ENCODE data around the gene NCEH1. TPM values are rescaled to one million over a fixed set of nuclear protein-coding genes. Genes with fewer than 3 reads are reported as not detected.

The NCEH1 gene
- polyA plus RNA-seq, 3 donors: 8.6 to 23.9 (median 20.7) TPM

DNA sequence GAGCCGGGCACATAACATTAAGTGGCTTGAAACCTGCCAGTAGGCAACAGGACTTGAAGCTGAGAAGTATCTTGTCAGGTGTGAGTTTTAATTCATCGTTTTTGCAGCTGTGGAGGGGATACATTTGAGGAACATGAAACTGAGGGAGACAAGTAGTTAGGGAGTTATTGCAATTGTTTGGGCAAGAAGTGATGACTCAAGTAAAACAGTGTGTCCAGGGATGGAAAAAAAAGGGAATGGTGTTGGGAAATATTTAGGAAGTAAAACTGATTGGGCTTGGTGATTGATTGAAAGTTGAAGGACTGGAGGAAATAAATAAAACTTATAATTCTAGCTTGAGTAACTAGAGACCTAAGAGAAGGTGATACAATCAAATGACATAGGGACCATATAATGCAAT, 85.5 kb downstream of the NCEH1 start:
- Mint-ChIP-seq H3K27ac (peak overlapping the region in 6 of 7 donors; percentile 0 to 55 (median 32)), H3K4me1 (peaks cover 31% of the 10 kb centered on the region), H3K27me3 (ENCODE audit: low read depth in 3 of 3) (peaks cover 0 to 8% (median 0%) of the 10 kb centered on the region in 3 donors), H3K4me3 (peak overlapping the region in 1 of 2 donors; percentile 10), H3K36me3 (peaks cover 5 to 9% of the 10 kb centered on the region in 2 donors), H3K9me3 (no peaks in the 10 kb centered on the region)
- WGBS (ENCODE audit: insufficient coverage): 42% methylated on average over 2 of the region's 2 CpGs
- peaks cover 0 to 11% of the 10 kb centered on the region in 2 donors for H3K36me3 ChIP-seq (replicated peaks in 1 of 2; ENCODE audit: control insufficient read depth in 1 of 2, insufficient read depth in 2 of 2, low read length in 2 of 2)
- no peaks in the 10 kb centered on the region for H3K27me3 ChIP-seq (ENCODE audit: control insufficient read depth in 2 of 2, insufficient read depth in 2 of 2, low read length in 2 of 2)
- peak overlapping the region; percentile 1 to 16 for H3K27ac ChIP-seq (ENCODE audit: low read depth in 1 of 2, low read length in 2 of 2)
- peaks cover 28 to 29% of the 10 kb centered on the region in 2 donors for H3K4me1 ChIP-seq (ENCODE audit: control insufficient read depth in 1 of 2, insufficient read depth in 2 of 2, low read length in 2 of 2)
- TF ChIP-seq, protein P1, sequence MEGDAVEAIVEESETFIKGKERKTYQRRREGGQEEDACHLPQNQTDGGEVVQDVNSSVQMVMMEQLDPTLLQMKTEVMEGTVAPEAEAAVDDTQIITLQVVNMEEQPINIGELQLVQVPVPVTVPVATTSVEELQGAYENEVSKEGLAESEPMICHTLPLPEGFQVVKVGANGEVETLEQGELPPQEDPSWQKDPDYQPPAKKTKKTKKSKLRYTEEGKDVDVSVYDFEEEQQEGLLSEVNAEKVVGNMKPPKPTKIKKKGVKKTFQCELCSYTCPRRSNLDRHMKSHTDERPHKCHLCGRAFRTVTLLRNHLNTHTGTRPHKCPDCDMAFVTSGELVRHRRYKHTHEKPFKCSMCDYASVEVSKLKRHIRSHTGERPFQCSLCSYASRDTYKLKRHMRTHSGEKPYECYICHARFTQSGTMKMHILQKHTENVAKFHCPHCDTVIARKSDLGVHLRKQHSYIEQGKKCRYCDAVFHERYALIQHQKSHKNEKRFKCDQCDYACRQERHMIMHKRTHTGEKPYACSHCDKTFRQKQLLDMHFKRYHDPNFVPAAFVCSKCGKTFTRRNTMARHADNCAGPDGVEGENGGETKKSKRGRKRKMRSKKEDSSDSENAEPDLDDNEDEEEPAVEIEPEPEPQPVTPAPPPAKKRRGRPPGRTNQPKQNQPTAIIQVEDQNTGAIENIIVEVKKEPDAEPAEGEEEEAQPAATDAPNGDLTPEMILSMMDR (IDR thresholded peaks at IDR 0.05): no peak
- DNase-seq: peak in 2 of 3 donors; percentile 30 to 50
- no peak overlapping the region for H3K4me3 ChIP-seq (replicated peaks in 1 of 3; ENCODE audit: low read depth in 2 of 3, low read length in 3 of 3)
- intact Hi-C loops (cut with micrococcal nuclease): no loop called here
- no peaks in the 10 kb centered on the region for H4K20me1 ChIP-seq (ENCODE audit: insufficient read depth, low read length)
- no peak overlapping the region for H2AFZ ChIP-seq (ENCODE audit: insufficient read depth, low read depth, low read length, poor library complexity, severe bottlenecking)
- H3K4me2 ChIP-seq (replicated peaks; ENCODE audit: extremely low read depth, low read length, poor library complexity, severe bottlenecking): no peak overlapping the region
- no peaks in the 10 kb centered on the region for H3K9me3 ChIP-seq (replicated peaks in 1 of 2; ENCODE audit: control insufficient read depth in 1 of 2, insufficient read depth in 1 of 2, low read length in 2 of 2)
- no peak overlapping the region for H3K9ac ChIP-seq (ENCODE audit: insufficient read depth, low read length, poor library complexity, severe bottlenecking)
- no peaks in the 10 kb centered on the region for H3K79me2 ChIP-seq (ENCODE audit: insufficient read depth, low read length)

DNA sequence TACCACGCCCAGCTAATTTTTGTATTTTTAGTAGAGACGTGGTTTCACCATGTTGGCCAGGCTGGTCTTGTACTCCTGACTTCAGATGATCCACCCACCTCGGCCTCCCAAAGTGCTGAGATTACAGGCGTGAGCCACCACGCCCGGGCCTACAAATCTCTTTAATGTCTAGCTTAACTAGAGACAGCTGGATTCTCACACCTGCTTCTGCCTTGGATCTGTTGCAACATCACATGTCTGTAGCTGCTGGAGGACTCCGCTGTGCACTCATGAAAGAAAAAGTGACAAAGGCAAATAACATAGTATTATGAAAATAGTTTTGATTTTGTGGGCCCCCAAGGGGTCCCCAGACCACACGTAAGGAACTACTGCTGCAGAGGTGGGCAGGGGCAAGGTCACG, 85.9 kb downstream of the NCEH1 start:
- peaks cover 3 to 6% of the 10 kb centered on the region in 2 donors for H3K36me3 Mint-ChIP-seq
- Histone ChIP-seq H4K20me1 (ENCODE audit: insufficient read depth, low read length) (no peaks in the 10 kb centered on the region), H3K4me1 (ENCODE audit: control insufficient read depth in 1 of 2, insufficient read depth in 2 of 2, low read length in 2 of 2) (peaks cover 28 to 29% of the 10 kb centered on the region in 2 donors), H3K4me2 (replicated peaks; ENCODE audit: extremely low read depth, low read length, poor library complexity, severe bottlenecking) (no peak overlapping the region), H3K9ac (ENCODE audit: insufficient read depth, low read length, poor library complexity, severe bottlenecking) (no peak overlapping the region), H3K4me3 (replicated peaks in 1 of 3; ENCODE audit: low read depth in 2 of 3, low read length in 3 of 3) (no peak overlapping the region), H2AFZ (ENCODE audit: insufficient read depth, low read depth, low read length, poor library complexity, severe bottlenecking) (no peak overlapping the region), H3K79me2 (ENCODE audit: insufficient read depth, low read length) (no peaks in the 10 kb centered on the region), H3K27me3 (ENCODE audit: control insufficient read depth in 2 of 2, insufficient read depth in 2 of 2, low read length in 2 of 2) (no peaks in the 10 kb centered on the region), H3K36me3 (replicated peaks in 1 of 2; ENCODE audit: control insufficient read depth in 1 of 2, insufficient read depth in 2 of 2, low read length in 2 of 2) (peaks cover 0 to 7% of the 10 kb centered on the region in 2 donors), H3K27ac (ENCODE audit: low read depth in 1 of 2, low read length in 2 of 2) (peak overlapping the region in 1 of 2 donors; percentile 16), H3K9me3 (replicated peaks in 1 of 2; ENCODE audit: control insufficient read depth in 1 of 2, insufficient read depth in 1 of 2, low read length in 2 of 2) (no peaks in the 10 kb centered on the region)
- H3K4me1 Mint-ChIP-seq: peaks cover 31% of the 10 kb centered on the region
- intact Hi-C loops (cut with micrococcal nuclease): no loop called here
- H3K27ac Mint-ChIP-seq: peak overlapping the region in 6 of 7 donors; percentile 0 to 55 (median 28)
- no peak for DNase-seq
- no peak overlapping the region for H3K4me3 Mint-ChIP-seq
- H3K27me3 Mint-ChIP-seq (ENCODE audit: low read depth in 3 of 3): peaks cover 0 to 8% (median 0%) of the 10 kb centered on the region in 3 donors
- TF ChIP-seq, protein P1 (IDR thresholded peaks at IDR 0.05): no peak
- no peaks in the 10 kb centered on the region for H3K9me3 Mint-ChIP-seq
- WGBS (ENCODE audit: insufficient coverage): 72% methylated on average over 9 of the region's 9 CpGs

Data from CD14-positive monocyte (primary cell).